ENCODE results near the gene SBDS. TPM values are rescaled to one million over a fixed set of nuclear protein-coding genes. Genes with fewer than 3 reads are reported as not detected.

The SBDS gene
- polyA plus RNA-seq, 2 of the 4 experiments (the other 2 are of a cell fraction): 82.7 to 101 TPM

GRCh38 chr7:67008260-67008659 is 12.9 kb upstream of the SBDS start:
- POLR2A ChIA-PET: no interaction called here
- CTCF ChIA-PET: no interaction called here
- H3K27ac ChIP-seq: no peak overlapping the region
- H3K4me1 ChIP-seq: no peaks in the 10 kb centered on the region
- FAIRE-seq: no peak
- no peak overlapping the region for H3K4me3 ChIP-seq
- no peak for ATAC-seq
- no peak for TF ChIP-seq CHD4 (IDR thresholded peaks at IDR 0.05; ENCODE audit: borderline replicate concordance)
- no peak for TF ChIP-seq REST (IDR thresholded peaks at IDR 0.05)
- no peak for TF ChIP-seq POLR2A (IDR thresholded peaks at IDR 0.05; ENCODE audit: low read length)
- no peak for TF ChIP-seq MYC (IDR thresholded peaks at IDR 0.05; ENCODE audit: borderline replicate concordance, low read length)
- no peak for TF ChIP-seq SMC3 (IDR thresholded peaks at IDR 0.05)
- TF ChIP-seq HOXB13 (CRISPR knock-in tag; IDR thresholded peaks at IDR 0.05; ENCODE audit: low read depth): no peak
- no peak for TF ChIP-seq ZFP36 (IDR thresholded peaks at IDR 0.05; ENCODE audit: borderline replicate concordance, partially characterized antibody)
- no peak for TF ChIP-seq CBX2 (IDR thresholded peaks at IDR 0.05; ENCODE audit: borderline replicate concordance, low read depth)
- no peak for TF ChIP-seq BCL3 (IDR thresholded peaks at IDR 0.05)
- no peak for TF ChIP-seq NPAS2 (CRISPR knock-in tag; IDR thresholded peaks at IDR 0.05; ENCODE audit: borderline replicate concordance)
- no peak for TF ChIP-seq MAX (IDR thresholded peaks at IDR 0.05)
- no peak for TF ChIP-seq CTCF (IDR thresholded peaks at IDR 0.05)
- TF ChIP-seq FOSB (CRISPR knock-in tag; IDR thresholded peaks at IDR 0.05): no peak
- no peak for TF ChIP-seq TFCP2L1 (CRISPR knock-in tag; IDR thresholded peaks at IDR 0.05)
- no peak for TF ChIP-seq BHLHE40 (IDR thresholded peaks at IDR 0.05; ENCODE audit: low read depth, low read length)
- no peak for TF ChIP-seq EHF (CRISPR knock-in tag; IDR thresholded peaks at IDR 0.05)
- WGBS (ENCODE audit: missing lambda C conversion rate): 92% methylated on average over 4 of the region's 4 CpGs
- H3K9me3 ChIP-seq: no peaks in the 10 kb centered on the region
- H3K4me2 ChIP-seq: no peak overlapping the region
- DNase-seq (ENCODE audit: low read depth in 1 of 2, low spot score in 1 of 2): no peak

GRCh38 chr7:67006965-67007364 is 11.6 kb upstream of the SBDS start:
- no peak for DNase-seq (ENCODE audit: low read depth in 1 of 2, low spot score in 1 of 2)
- ChIA-PET POLR2A (no interaction called here), CTCF (interaction anchor here (0.6 to 1.2 kb wide), 2 partner anchors 11 to 22 kb away, joined by 3 to 4 read pairs; partner anchors contain the start of gene TYW1)
- Histone ChIP-seq H3K4me3 (no peak overlapping the region), H3K9me3 (no peaks in the 10 kb centered on the region), H3K27ac (no peak overlapping the region), H3K4me2 (no peak overlapping the region), H3K4me1 (no peaks in the 10 kb centered on the region)
- ATAC-seq: no peak
- WGBS (ENCODE audit: missing lambda C conversion rate): 91% methylated on average over 2 of the region's 2 CpGs
- FAIRE-seq: no peak
- TF ChIP-seq FOSB (CRISPR knock-in tag; IDR thresholded peaks at IDR 0.05): no peak
- no peak for TF ChIP-seq PBX3 (IDR thresholded peaks at IDR 0.05)
- TF ChIP-seq PHF8 (IDR thresholded peaks at IDR 0.05; ENCODE audit: borderline replicate concordance, low read depth): no peak
- no peak for TF ChIP-seq HMGXB4 (CRISPR knock-in tag; IDR thresholded peaks at IDR 0.05; ENCODE audit: borderline replicate concordance)
- no peak for TF ChIP-seq NFE2L2 (conservative IDR thresholded peaks at IDR 0.05; ENCODE audit: low read length)
- TF ChIP-seq ZC3H11A (IDR thresholded peaks at IDR 0.05): no peak
- TF ChIP-seq HOXB5 (CRISPR knock-in tag; IDR thresholded peaks at IDR 0.05): no peak
- TF ChIP-seq ZSCAN20 (CRISPR knock-in tag; IDR thresholded peaks at IDR 0.05): no peak
- no peak for TF ChIP-seq BCL3 (IDR thresholded peaks at IDR 0.05)
- no peak for TF ChIP-seq CHD2 (IDR thresholded peaks at IDR 0.05; ENCODE audit: low read length, partially characterized antibody)
- TF ChIP-seq HEYL (CRISPR knock-in tag; IDR thresholded peaks at IDR 0.05): no peak
- no peak for TF ChIP-seq HES2 (IDR thresholded peaks at IDR 0.05)

Measured in A549 (cell line).